Measurements from ENCODE around the gene EML4. TPM values are rescaled to one million over a fixed set of nuclear protein-coding genes. Genes with fewer than 3 reads are reported as not detected.

The EML4 gene
- polyA plus RNA-seq, 3 donors, result 101 to 127 (median 123) TPM

DNA sequence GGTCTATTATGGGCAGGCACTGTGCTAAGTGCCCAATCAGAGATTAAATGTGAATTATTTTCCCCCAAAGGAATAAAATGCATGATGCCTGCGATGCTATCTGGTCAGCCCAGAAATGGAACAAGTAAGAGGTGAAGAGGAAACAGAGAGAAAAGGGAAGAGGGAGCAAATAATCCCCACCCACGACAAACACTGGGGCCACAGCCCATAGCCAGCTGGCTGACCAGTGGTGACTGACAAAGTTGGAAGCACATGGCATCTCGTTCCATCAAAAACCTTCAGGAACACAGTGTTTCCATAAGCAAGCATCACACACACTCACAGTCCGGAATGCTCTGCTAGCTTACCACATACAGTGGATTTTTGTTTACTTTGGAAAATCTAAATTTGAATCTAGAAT, 213.0 kb downstream of the EML4 start:
- DNase-seq (ENCODE audit: extremely low read depth in 1 of 11, low read depth in 9 of 11, low spot score in 4 of 11), result no peak

Other genes with a start within 250 kb of the EML4 start
- gene PKDCC, start 121.3 kb upstream of the EML4 start, polyA plus RNA-seq (ENCODE audit: insufficient read length in 3 of 3), result 100 to 1,000 TPM; 334 to 451 (median 363) TPM
- 100 to 1,000 TPM; 166 to 200 (median 183) TPM for gene COX7A2L, start 191.9 kb downstream of the EML4 start, polyA plus RNA-seq (ENCODE audit: insufficient read length in 3 of 3)

Data from renal cortex interstitium (tissue), 11 donors.